Liver (tissue), 9 donors: Measurements from ENCODE around the gene SOX6. TPM values are rescaled to one million over a fixed set of nuclear protein-coding genes. Genes with fewer than 3 reads are reported as not detected.

Experiments
- DNase-seq: peaks from one replicate; pipeline ENCODE4 v3.0.0-alpha.2; 2017; ENCODE audit warnings: low spot score
- H3K27ac ChIP-seq, 2 donors: one replicate each; pipeline ENCODE4 v1.7.0; 2013; ENCODE audit warnings: inconsistent platforms in 2 of 2, low read length in 2 of 2, control low read depth in 1 of 2, low read depth in 1 of 2, mild to moderate bottlenecking in 1 of 2
- H3K27me3 ChIP-seq, 4 donors: one replicate each; pipeline versions ENCODE4 v1.6.1 to v1.7.0; 2013; ENCODE audit warnings: low read length in 3 of 4, inconsistent platforms in 1 of 4, mild to moderate bottlenecking in 1 of 4, moderate library complexity in 1 of 4; ENCODE audit not compliant: control insufficient read depth in 4 of 4, insufficient read depth in 4 of 4
- H3K36me3 ChIP-seq, 4 donors: one replicate each; pipeline versions ENCODE4 v1.6.1 to v1.7.0; 2013; ENCODE audit warnings: low read length in 3 of 4, mild to moderate bottlenecking in 3 of 4, low read depth in 1 of 4, moderate library complexity in 1 of 4; ENCODE audit not compliant: control insufficient read depth in 4 of 4, insufficient read depth in 3 of 4
- H3K4me1 ChIP-seq, 4 donors: one replicate each; pipeline versions ENCODE4 v1.6.1 to v1.7.0; 2013; ENCODE audit warnings: low read length in 3 of 4, mild to moderate bottlenecking in 3 of 4, moderate library complexity in 1 of 4; ENCODE audit not compliant: control insufficient read depth in 4 of 4, insufficient read depth in 4 of 4
- H3K4me3 ChIP-seq, 3 donors: one replicate each; pipeline versions ENCODE4 v1.6.1 to v1.7.0; 2013; ENCODE audit warnings: low read length in 3 of 3, control low read depth in 1 of 3, low read depth in 1 of 3, mild to moderate bottlenecking in 1 of 3
- H3K9ac ChIP-seq, 2 donors: one replicate each; pipeline ENCODE4 v1.7.0; 2013; ENCODE audit warnings: low read length in 2 of 2, mild to moderate bottlenecking in 2 of 2, moderate library complexity in 2 of 2, control low read depth in 1 of 2, low read depth in 1 of 2
- H3K9me3 ChIP-seq, 4 donors: one replicate each; pipeline versions ENCODE4 v1.6.1 to v1.7.0; 2013; ENCODE audit warnings: low read length in 3 of 4; ENCODE audit not compliant: control insufficient read depth in 4 of 4
- EGR1 ChIP-seq, 2 donors: IDR thresholded peaks; 2 replicates each; pipeline ENCODE4 v1.6.1; 2016 to 2018; ENCODE audit warnings: antibody characterized with exemption in 2 of 2, low read depth in 2 of 2
- FOXA1 ChIP-seq: IDR thresholded peaks from 2 replicates; pipeline ENCODE4 v1.6.1; 2016; ENCODE audit warnings: antibody characterized with exemption
- GABPA ChIP-seq, 2 donors: IDR thresholded peaks in 1 of 2; conservative IDR thresholded peaks in 1 of 2; 2 replicates each; pipeline ENCODE4 v1.6.1; 2016; ENCODE audit warnings: antibody characterized with exemption in 2 of 2, mild to moderate bottlenecking in 1 of 2, moderate library complexity in 1 of 2
- HNF4A ChIP-seq, 2 donors: conservative IDR thresholded peaks; 2 replicates each; pipeline ENCODE4 v1.6.1; 2016; ENCODE audit warnings: antibody characterized with exemption in 2 of 2, mild to moderate bottlenecking in 2 of 2
- JUND ChIP-seq, 2 donors: IDR thresholded peaks; 2 replicates each; pipeline ENCODE4 v1.6.1; 2016; ENCODE audit warnings: antibody characterized with exemption in 2 of 2
- NR2F2 ChIP-seq: IDR thresholded peaks from 2 replicates; pipeline ENCODE4 v1.6.1; 2016; ENCODE audit warnings: antibody characterized with exemption
- RAD21 ChIP-seq, 2 donors: IDR thresholded peaks; 2 replicates each; pipeline ENCODE4 v1.6.1; 2016; ENCODE audit warnings: antibody characterized with exemption in 2 of 2, mild to moderate bottlenecking in 2 of 2
- RXRA ChIP-seq, 2 donors: IDR thresholded peaks; 2 replicates each; pipeline ENCODE4 v1.6.1; 2017 to 2018; ENCODE audit warnings: antibody characterized with exemption in 2 of 2, mild to moderate bottlenecking in 1 of 2
- SP1 ChIP-seq: IDR thresholded peaks from 2 replicates; pipeline ENCODE4 v1.6.1; 2018; ENCODE audit warnings: antibody characterized with exemption, mild to moderate bottlenecking
- TAF1 ChIP-seq: conservative IDR thresholded peaks from 2 replicates; pipeline ENCODE4 v1.6.1; 2016; ENCODE audit warnings: antibody characterized with exemption, mild to moderate bottlenecking
- YY1 ChIP-seq: IDR thresholded peaks from 2 replicates; pipeline ENCODE4 v1.6.1; 2016; ENCODE audit warnings: antibody characterized with exemption, mild to moderate bottlenecking
- WGBS: extraction: QIAGEN DNeasy Blood & Tissue Kit; methylation state at CpG from one replicate; pipeline ENCODE4 v1.1.7; 2013; 5-methylcytosine and 5-hydroxymethylcytosine counted together
- polyA plus RNA-seq, 2 donors: library from polyadenylated mRNA; stranded (reverse) in 1 of 2; unstranded in 1 of 2; fragments of 200-250 nt in 1 of 2; fragments of >200 nt in 1 of 2; fragmentation: Nextera tagmentation in 1 of 2; extraction: Ambion mirVana in 1 of 2; gene quantifications; one replicate each; pipeline versions ENCODE4 v1.2.1 to v1.2.3, GENCODE V29; 2013 to 2015
- total RNA-seq, 2 donors: library from RNA; depleted of rRNA; stranded (reverse); fragments of >200 nt; gene quantifications; one replicate each; pipeline ENCODE4 v1.2.3, GENCODE V29; 2014
- TF ChIP-seq, protein P1 (sequence below): IDR thresholded peaks from 2 replicates; pipeline ENCODE4 v1.6.1; 2016; ENCODE audit warnings: antibody characterized with exemption
- TF ChIP-seq, protein P2 (sequence below): IDR thresholded peaks from 2 replicates; pipeline ENCODE4 v1.6.1; 2016; ENCODE audit warnings: antibody characterized with exemption, mild to moderate bottlenecking
- TF ChIP-seq, protein P3 (sequence below): IDR thresholded peaks from 2 replicates; pipeline ENCODE4 v1.6.1; 2016; ENCODE audit warnings: antibody characterized with exemption
- TF ChIP-seq, protein P4 (sequence below): IDR thresholded peaks from 2 replicates; pipeline ENCODE4 v1.6.1; 2016; ENCODE audit warnings: antibody characterized with exemption
- donor health status: healthy.
- donor health status: healthy.
- donor health status: healthy.
- donor health status: healthy.
- donor health status: healthy.

The SOX6 gene
- total and polyA plus RNA-seq, 4 donors: 2.4 to 111 (median 14.8) TPM

DNA sequence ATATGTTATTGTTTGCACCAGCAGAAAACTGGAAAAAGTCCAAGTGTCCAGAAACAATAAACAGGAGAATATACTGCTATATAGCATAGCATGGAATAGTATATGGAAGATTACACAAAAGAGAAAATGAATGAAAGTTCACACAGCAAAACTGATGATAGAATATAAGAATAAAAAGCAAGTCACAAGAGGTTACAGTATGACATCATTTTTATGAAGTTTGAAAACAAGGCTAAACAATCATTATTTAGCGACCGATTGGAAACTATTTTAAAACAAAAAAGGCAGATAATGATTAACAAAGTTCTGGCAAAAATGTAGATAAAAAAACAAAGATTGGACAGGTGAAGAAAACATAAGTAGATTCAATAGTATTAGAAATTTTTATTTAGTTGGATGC lies 47.1 kb downstream of the SOX6 start:
- Histone ChIP-seq H3K9ac (no peak overlapping the region), H3K4me3 (no peak overlapping the region), H3K36me3 (no peaks in the 10 kb centered on the region), H3K27ac (no peak overlapping the region), H3K27me3 (no peaks in the 10 kb centered on the region), H3K9me3 (no peaks in the 10 kb centered on the region), H3K4me1 (no peaks in the 10 kb centered on the region)
- no peak for DNase-seq
- WGBS: 38% methylated on average over 2 of the region's 2 CpGs
- no peak for TF ChIP-seq YY1
- TF ChIP-seq, protein P1, sequence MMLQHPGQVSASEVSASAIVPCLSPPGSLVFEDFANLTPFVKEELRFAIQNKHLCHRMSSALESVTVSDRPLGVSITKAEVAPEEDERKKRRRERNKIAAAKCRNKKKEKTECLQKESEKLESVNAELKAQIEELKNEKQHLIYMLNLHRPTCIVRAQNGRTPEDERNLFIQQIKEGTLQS: no peak

DNA sequence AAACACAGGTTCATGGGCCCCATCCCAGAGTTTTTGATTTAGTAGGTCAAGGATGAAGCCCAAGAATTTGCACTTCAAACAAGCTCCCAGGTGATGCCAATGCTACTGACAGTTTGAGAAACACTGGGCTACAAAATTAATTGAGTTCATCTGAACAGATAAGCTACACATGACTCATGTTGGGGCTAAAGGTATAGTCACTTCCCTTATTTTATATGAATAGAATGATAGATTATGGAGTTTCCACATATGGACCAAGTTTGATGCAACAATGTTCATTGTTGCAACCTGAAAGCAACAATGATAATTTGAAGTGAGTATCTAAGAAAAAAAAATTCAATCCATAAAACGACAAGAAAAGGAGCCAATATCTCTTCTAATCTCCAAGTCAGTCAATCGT lies 54.9 kb downstream of the SOX6 start:
- H3K27me3 ChIP-seq: no peaks in the 10 kb centered on the region
- H3K4me3 ChIP-seq: no peak overlapping the region
- no peak overlapping the region for H3K27ac ChIP-seq
- no peaks in the 10 kb centered on the region for H3K9me3 ChIP-seq
- no peaks in the 10 kb centered on the region for H3K36me3 ChIP-seq
- WGBS: 91% methylated on average over 2 of the region's 2 CpGs
- DNase-seq: no peak
- no peaks in the 10 kb centered on the region for H3K4me1 ChIP-seq
- no peak for TF ChIP-seq NR2F2
- TF ChIP-seq YY1: no peak
- TF ChIP-seq HNF4A (conservative IDR thresholded peaks at IDR 0.05): no peak
- TF ChIP-seq GABPA (IDR thresholded peaks at IDR 0.05 in 1 of 2, conservative IDR thresholded peaks at IDR 0.05 in 1 of 2): no peak
- TF ChIP-seq RXRA (IDR thresholded peaks at IDR 0.05): no peak
- no peak for TF ChIP-seq FOXA1
- no peak for TF ChIP-seq EGR1 (IDR thresholded peaks at IDR 0.05; ENCODE audit: low read depth in 2 of 2)
- TF ChIP-seq, protein P2, sequence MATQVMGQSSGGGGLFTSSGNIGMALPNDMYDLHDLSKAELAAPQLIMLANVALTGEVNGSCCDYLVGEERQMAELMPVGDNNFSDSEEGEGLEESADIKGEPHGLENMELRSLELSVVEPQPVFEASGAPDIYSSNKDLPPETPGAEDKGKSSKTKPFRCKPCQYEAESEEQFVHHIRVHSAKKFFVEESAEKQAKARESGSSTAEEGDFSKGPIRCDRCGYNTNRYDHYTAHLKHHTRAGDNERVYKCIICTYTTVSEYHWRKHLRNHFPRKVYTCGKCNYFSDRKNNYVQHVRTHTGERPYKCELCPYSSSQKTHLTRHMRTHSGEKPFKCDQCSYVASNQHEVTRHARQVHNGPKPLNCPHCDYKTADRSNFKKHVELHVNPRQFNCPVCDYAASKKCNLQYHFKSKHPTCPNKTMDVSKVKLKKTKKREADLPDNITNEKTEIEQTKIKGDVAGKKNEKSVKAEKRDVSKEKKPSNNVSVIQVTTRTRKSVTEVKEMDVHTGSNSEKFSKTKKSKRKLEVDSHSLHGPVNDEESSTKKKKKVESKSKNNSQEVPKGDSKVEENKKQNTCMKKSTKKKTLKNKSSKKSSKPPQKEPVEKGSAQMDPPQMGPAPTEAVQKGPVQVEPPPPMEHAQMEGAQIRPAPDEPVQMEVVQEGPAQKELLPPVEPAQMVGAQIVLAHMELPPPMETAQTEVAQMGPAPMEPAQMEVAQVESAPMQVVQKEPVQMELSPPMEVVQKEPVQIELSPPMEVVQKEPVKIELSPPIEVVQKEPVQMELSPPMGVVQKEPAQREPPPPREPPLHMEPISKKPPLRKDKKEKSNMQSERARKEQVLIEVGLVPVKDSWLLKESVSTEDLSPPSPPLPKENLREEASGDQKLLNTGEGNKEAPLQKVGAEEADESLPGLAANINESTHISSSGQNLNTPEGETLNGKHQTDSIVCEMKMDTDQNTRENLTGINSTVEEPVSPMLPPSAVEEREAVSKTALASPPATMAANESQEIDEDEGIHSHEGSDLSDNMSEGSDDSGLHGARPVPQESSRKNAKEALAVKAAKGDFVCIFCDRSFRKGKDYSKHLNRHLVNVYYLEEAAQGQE: no peak
- TF ChIP-seq, protein P3, sequence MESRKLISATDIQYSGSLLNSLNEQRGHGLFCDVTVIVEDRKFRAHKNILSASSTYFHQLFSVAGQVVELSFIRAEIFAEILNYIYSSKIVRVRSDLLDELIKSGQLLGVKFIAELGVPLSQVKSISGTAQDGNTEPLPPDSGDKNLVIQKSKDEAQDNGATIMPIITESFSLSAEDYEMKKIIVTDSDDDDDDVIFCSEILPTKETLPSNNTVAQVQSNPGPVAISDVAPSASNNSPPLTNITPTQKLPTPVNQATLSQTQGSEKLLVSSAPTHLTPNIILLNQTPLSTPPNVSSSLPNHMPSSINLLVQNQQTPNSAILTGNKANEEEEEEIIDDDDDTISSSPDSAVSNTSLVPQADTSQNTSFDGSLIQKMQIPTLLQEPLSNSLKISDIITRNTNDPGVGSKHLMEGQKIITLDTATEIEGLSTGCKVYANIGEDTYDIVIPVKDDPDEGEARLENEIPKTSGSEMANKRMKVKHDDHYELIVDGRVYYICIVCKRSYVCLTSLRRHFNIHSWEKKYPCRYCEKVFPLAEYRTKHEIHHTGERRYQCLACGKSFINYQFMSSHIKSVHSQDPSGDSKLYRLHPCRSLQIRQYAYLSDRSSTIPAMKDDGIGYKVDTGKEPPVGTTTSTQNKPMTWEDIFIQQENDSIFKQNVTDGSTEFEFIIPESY: no peak
- TF ChIP-seq, protein P4, sequence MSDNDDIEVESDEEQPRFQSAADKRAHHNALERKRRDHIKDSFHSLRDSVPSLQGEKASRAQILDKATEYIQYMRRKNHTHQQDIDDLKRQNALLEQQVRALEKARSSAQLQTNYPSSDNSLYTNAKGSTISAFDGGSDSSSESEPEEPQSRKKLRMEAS: no peak
- no peak for TF ChIP-seq JUND (IDR thresholded peaks at IDR 0.05)
- TF ChIP-seq, protein P1: no peak
- no peak for TF ChIP-seq SP1
- no peak for TF ChIP-seq TAF1
- TF ChIP-seq RAD21 (IDR thresholded peaks at IDR 0.05): no peak
- H3K9ac ChIP-seq: no peak overlapping the region
